NCI-H2081 (cell line): Measurements from ENCODE around the gene GNA14.
A peak's percentile ranks its signal among the peaks of the same experiment; 100 is the strongest.
"Not testable (repeated sequence)": the region's sequence is repeated elsewhere in the genome, so short reads cannot be mapped to it uniquely, and the experiment has no call there.

ENCODE experiments used
- DNase-seq, 2 experiments: peaks; one replicate each; lab custom pipeline; 2025; lab: John Stamatoyannopoulos, UW

Gene GNA14

GRCh38 chr9:77643871-77644270 lies 4.3 kb downstream of the GNA14 start:
- DNase-seq = no peak

- DNase-seq = no peak
These were observed 7.2 kb downstream of the GNA14 start for GRCh38 chr9:77640741-77641580.

DNA sequence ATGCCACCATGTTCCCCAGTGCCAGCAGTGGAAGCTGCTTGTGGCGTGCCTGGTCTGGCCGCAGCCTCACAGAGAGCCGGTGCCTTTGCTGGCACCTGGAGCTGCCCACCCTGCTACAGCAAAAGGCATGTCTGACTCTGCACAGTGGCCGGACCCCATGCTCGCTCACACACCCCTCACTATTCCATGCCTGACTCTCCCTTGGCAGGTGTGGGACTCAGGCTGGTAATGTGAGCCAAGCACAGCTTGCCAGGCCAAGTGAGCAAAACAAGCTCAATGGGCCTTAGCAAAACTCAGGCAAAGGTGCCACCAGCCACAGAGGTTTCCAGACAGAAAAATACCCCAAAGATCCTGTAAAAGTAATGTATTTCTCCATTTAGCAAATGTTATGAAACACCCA lies 15.5 kb downstream of the GNA14 start:
- DNase-seq = no peak

DNA sequence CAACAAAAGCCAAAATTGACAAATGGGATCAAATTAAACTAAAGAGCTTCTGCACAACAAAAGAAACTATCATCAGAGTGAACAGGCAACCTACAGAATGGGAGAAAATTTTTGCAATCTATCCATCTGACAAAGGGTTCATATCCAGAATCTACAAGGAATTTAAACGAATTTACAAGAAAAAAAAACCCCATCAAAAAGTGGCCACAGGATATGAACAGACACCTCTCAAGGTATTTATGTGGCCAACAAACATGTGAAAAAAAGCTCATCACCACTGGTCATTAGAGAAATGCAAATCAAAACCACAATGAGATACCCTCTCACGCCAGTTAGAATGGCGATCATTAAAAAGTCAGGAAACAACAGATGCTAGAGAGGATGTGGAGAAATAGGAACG lies 19.3 kb downstream of the GNA14 start:
- not testable (repeated sequence) for DNase-seq

GRCh38 chr9:77616191-77616590 lies 31.9 kb downstream of the GNA14 start:
- DNase-seq = peak in 1 of 2 experiments; percentile 33

DNA sequence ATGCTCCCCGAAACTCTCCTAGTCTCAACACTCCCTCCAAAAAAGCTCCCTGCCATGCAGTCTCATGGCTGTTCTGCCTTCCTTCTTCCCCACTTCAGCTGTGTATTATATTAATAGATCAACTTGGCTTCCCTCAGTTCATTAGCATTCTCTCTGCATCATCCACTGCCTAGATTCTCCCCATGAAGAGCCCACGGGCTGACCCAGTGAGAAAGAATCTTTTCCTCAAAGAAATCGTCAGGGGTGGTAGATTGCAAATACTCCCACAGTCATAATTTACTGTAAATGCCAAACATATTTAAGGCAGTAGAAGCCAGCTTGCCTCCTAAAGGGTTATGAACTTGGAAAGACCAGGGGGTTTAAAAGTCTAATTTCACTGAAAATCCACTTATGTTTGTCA lies 33.5 kb downstream of the GNA14 start:
- DNase-seq = no peak

DNA sequence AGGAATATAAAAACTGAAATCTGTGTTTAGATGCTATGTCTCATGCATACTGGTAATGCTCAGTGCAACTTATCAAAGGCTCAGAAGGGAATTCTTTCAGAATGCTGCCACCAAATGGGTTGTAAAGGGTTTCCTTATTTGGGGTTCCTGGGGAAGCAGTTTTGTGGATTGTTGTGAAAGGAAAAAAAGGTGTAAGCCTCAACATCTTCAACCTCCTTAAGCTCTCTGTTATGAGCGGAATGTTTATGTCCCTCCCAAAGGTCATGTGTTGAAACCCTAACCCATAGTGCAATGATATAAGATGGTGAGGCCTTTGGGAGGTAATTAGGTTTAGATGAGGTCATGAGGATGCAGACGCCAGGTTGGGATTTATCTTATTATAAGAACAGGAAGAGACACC lies 41.6 kb downstream of the GNA14 start:
- no peak for DNase-seq

DNA sequence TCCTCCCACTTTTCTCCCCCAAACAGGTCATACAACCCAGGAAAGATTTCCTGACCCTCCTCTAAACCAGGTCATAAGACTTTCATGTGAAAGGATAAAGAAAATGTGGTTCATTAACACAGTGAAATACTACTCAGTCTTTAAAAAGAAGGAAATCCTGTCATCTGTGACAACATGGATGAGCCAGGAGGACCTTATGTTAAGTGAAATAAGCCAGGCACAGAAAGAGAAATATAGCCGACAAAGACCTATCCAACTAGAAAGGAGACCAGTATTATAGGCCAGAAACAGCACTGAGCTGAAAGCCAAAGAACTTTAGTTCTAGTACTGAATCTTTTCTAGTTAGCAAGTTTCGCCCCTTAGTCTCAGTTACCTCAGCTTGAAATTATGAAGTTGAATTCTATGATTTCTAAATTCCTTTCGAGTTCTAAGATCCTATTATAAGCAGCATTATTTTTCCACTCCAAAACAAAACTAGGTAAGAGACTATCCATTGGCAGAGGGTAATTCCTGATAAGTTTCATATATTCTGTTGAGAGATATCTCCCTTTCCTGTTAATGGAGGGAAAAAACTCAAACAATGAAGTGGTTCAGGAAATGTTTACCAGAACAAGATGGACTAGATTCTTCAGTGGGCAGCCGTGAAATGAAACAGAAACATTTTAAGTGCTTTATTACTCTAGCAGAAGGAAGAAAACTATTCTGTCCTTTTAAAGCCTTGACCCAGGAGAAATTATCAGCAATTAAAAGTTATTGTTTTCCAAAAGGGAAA lies 42.5 kb downstream of the GNA14 start:
- DNase-seq = no peak

DNA sequence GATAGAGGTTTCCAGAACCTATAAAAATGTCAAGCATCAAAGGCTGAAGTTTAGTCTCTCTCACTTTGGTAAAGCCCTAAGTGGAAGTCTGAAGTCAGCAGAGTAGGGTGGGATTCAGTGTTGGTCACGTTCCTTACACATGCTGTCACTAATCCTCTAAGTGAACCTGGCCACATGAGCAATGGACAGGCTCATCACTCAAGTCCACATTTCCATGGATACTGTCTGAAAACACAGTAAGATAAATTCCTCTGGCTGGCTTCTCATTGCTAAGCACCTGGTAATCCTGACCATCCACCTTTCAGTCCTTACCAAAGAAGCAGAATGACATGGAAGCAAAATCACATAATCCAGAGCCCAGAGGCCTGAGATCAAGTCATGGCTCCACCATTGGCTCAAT lies 43.8 kb downstream of the GNA14 start:
- no peak for DNase-seq

DNA sequence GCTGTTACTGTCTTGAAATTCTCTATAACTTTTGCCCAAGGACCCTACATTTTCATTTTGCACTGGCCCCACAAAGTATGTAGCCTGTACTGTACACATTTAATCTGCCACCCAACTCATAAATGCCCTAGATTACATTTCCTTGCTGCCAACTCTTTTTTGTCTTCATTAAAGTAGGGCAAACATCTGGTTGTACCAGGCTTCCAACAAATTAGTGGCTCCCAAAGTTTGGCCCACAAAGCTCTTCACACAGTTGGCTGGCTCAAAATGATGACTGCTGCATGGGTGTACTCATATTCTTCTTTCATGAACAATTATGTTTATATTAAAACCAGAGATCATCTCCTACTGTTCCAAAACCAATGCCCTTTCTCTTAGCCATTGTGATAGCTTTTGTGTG lies 45.3 kb downstream of the GNA14 start:
- no peak for DNase-seq

DNA sequence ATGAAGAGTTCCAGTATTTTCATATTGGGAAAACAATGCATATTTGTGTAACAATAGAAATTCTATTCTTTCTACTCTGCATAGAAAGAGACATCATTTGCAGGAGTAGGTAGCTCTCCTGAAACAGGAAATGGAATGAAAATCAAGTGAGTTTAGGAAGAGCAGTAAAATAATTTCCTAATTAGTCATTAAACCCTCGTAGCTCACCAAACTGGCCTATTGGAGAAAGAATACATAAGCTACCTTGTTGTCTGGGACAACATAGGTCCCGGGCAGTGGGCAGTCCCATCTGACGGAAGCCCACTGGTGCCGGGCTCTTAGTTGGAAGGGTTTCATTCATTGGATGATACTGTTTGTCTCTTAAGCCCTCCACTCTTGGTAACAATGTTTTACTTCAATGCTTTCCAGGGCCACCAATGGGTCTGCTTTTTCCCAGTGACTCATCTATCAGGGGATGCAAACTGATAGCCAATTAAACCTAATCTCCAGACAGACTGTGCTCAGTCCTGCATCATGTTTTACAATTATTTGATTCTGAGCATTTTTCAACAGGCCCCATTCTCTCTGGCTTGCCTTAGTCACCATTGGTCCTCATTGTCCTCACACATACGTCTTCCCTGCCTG lies 46.5 kb downstream of the GNA14 start:
- no peak for DNase-seq

DNA sequence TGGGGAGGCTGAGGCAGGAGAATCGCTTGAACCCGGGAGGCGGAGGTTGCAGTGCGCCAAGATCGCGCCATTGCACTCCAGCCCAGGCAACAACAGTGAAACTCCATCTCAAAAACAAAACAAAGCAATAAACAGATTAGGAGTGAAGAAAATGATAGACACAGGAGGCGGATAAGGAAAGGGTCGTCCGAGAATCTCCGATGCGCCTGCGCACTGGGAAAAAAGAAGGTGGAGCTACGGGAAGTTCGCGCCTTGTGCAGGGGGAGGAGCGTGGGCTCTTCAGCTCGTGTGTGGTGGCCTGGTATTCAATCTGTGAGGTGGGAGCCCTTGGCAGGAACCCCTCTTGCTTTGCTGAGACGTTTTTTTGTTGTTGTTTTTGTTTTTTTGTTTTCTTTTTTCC lies 47.3 kb downstream of the GNA14 start:
- no peak for DNase-seq

- DNase-seq = no peak
These were observed 48.6 kb downstream of the GNA14 start for GRCh38 chr9:77599492-77599891.

DNA sequence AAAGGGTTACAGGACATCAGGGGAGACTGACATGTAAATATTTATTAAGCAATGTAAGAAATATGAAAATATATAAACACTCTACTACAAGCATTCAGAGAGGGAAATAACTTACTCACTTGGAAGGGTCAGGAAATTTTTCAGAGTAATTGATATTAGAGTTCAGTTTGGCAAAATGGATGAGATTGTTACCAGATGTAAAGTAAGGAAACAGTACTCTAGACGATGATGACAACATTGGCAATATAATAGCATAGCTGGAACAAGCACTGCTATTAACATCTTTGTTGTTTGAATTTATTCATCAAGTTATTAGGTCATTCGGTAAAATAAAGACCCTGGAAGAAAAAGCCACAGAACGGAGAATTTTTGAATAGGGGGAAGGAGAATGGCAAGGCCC lies 49.1 kb downstream of the GNA14 start:
- no peak for DNase-seq

- peak; percentile 26 to 55 for DNase-seq
These were observed 49.6 kb downstream of the GNA14 start for GRCh38 chr9:77598524-77598923.

DNA sequence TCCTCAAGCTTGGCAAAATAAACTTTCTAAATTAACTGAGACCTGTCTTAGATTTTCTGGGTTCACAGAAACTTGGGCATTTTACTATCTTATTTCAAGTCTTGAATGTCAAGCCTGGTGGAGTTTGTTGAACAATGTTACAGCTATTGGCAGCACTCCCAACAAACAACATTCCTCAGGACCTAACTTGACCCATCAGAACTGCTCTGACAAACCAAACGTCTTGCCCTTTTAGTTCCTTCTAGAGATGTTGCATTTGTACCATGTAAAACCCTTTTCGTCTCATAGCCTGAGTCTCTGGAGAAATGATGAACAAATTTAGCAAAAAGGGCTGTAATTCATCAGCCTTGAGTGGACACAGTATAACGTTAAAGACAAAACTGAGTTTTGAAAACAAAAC lies 51.1 kb downstream of the GNA14 start:
- DNase-seq = no peak

- peak in 1 of 2 experiments; percentile 8 for DNase-seq
These were observed 52.6 kb downstream of the GNA14 start for GRCh38 chr9:77595426-77596095.

DNA sequence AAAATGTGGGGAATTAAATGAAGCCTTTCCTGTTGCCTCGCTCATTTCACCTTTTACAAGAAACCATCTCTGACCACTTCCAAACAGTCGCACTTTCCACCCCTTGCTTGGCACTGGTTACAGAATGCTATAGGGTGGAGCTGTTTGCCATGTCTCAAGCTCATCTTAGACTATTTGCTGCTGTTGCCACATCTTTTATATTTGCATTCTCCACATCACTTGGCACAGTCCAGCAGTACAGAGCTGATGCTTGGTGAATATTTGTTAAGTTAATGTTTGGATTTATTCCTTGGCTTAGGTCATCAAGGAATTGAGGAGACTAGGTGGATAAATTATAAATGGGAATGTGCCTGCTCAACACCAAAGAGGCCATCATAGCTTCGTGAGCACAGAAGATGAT lies 53.2 kb downstream of the GNA14 start:
- DNase-seq = no peak

DNA sequence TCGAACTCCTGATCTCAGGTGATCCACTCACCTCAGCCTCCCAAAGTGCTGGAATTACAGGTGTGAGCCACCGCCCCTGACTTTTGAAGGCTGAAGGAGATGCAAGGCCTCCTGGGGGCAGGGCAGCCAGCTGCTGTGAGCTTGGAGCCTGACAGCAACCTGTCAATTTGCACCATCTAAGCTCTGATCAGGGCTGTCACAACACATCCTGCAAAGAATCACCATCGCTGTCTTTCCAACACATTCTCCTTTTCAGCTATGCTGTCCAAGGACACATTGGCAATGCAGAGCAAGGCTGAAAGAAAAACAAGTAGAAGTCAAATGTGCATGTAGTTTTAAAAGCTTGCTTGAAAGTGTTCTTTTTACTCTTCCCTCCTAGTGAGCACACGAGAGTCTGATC lies 54.6 kb downstream of the GNA14 start:
- DNase-seq = no peak

DNA sequence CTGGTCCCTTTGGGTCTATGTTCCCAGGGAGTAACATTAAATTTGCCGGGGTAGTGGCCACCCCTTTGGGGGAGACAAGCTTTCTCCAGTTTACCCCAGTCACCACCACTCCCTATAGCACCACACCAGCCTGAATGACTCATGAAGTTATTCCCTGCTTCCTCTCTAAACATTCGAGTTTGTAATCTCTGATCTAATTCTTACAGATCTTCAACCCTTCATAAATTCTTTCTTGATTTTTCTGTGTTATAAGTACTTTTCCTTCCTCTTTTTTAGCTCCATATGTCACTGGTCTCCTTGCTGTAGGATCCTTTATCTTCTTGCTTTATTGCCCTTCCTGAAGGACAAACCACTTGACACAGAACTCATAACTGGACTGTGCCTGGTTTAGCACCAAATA lies 55.6 kb downstream of the GNA14 start:
- DNase-seq = no peak

DNA sequence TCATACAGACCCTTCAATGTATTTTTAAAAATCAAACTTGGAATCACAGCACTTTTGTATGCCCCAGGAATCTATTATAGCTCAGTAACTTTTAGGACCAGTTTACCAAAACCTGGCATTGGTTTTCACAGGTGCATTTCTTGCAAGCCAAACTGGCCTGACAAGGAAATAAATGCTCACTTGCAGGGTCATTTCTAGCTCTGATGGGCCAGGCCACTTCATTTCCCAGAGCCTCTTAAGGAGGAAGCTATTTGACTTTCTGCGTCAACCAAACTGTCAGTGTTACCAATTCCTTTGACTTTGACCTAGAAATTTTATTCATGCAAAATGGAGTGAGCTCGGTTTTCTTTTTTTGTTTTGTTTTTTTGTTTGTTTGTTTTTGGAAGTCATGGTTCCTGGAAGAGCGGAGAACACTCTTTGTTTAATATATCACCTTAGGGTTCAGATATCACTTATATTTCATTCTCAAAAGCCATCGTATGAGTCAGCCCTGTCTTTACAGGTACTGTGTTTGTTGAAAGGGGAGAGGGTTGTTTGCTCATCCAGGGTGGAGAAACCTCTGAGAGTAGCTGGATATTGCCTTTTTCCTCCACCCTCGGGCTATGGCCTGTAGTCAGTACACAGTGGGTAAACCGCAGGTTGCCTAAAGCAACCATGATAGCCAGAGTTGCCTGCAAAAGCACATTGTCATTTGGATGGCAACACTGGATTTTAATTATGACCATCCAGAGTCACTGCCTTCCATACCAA lies 58.9 kb downstream of the GNA14 start:
- DNase-seq = peak; percentile 71 to 80
